H1 (cell line): ENCODE data around the gene ADCY2. TPM values are rescaled to one million over a fixed set of nuclear protein-coding genes. Genes with fewer than 3 reads are reported as not detected.

Experiments used
- JUND ChIP-seq: IDR thresholded peaks from 2 replicates; pipeline ENCODE4 v1.6.1; 2011; ENCODE audit warnings: mild to moderate bottlenecking, improper control_type of control experiment, low read length
- SRF ChIP-seq: IDR thresholded peaks from 2 replicates; pipeline ENCODE4 v1.6.1; 2011; ENCODE audit warnings: mild to moderate bottlenecking, low read depth, low read length, moderate library complexity
- polyA plus RNA-seq, 7 experiments: library from polyadenylated mRNA; depleted of rRNA in 3 of 7; stranded (reverse) in 5 of 7; unstranded in 2 of 7; fragments of >200 nt in 5 of 7; fragments of 200-250 nt in 2 of 7; gene quantifications; 1 replicate in 5 of 7; 2 replicates in 1 of 7; 4 replicates in 1 of 7; pipeline versions ENCODE4 v1.2.1 to v1.2.3, GENCODE V29; 2011 to 2013; ENCODE audit warnings: missing spikeins in 2 of 7, mixed read lengths in 2 of 7
- total RNA-seq: library from RNA; stranded (reverse); fragmentation: NEBNext Ultra II Directional; extraction: Animal tissue kit (Norgen Biotek cat#: 25700); gene quantifications from 2 replicates; pipeline ENCODE4 v1.2.1, GENCODE V29; 2021

Gene ADCY2
- total and polyA plus RNA-seq, 2 of the 8 experiments (the other 6 are each of a cell fraction or from before 2014, with no cell fraction given), result 35.8 to 122 TPM

- TF ChIP-seq JUND (no peak), SRF (no peak)
These were observed 309.3 kb downstream of the ADCY2 start (continued) for GRCh38 chr5:7705261-7705660.
